GM12878 (cell line): ENCODE data around the gene KCNQ1. TPM values are rescaled to one million over a fixed set of nuclear protein-coding genes. Genes with fewer than 3 reads are reported as not detected.

Source experiments
- ATAC-seq: fragments of 200-7000 bp; cut with Tn5 transposase; 3 replicates; pipeline ENCODE4 v1.9.1; 2020; ENCODE audit warnings: mild to moderate bottlenecking, moderate library complexity
- BruUV-seq: library from RNA; stranded (reverse); fragments of 400-500 nt; replicated peaks from 2 replicates; lab custom pipeline; 2021; lab: Mats Ljungman, UMichigan
- CTCF ChIA-PET: fragments of 300-600 bp; sonication (Branson Sonifier 250); formaldehyde crosslinking; extraction: SDS; loops from one replicate; lab custom pipeline; 2021; ENCODE audit warnings: inconsistent platforms; lab: Yijun Ruan, JAX
- POLR2A ChIA-PET: fragments of 350-600 bp; formaldehyde crosslinking; extraction: SDS; loops from one replicate; lab custom pipeline; 2021; ENCODE audit warnings: inconsistent platforms; lab: Charles Lee
- RAD21 ChIA-PET: fragments of 300-600 bp; sonication (Branson Sonifier 250); formaldehyde crosslinking; loops from one replicate; lab custom pipeline; 2023; ENCODE audit warnings: antibody characterized with exemption; ENCODE audit not compliant: unreplicated experiment; lab: Charles Lee
- SMC1A ChIA-PET: fragments of 300-600 bp; sonication (Branson Sonifier 250); formaldehyde crosslinking; loops from one replicate; lab custom pipeline; 2023; ENCODE audit not compliant: unreplicated experiment, uncharacterized antibody; lab: Charles Lee
- DNase-seq: peaks from one replicate; pipeline ENCODE4 v3.0.0-alpha.2; 2011; ENCODE audit warnings: low read depth, low spot score
- FAIRE-seq: peaks from 3 replicates; lab custom pipeline; 2011; peaks lifted over from hg19 to GRCh38; lab: Jason Lieb, UNC
- H2AFZ ChIP-seq: 2 replicates; pipeline ENCODE4 v1.6.0; 2011; ENCODE audit warnings: low read depth, low read length, control low read depth; ENCODE audit not compliant: control insufficient read depth
- H3K27ac ChIP-seq: 2 replicates; pipeline ENCODE4 v1.5.1; 2011; ENCODE audit warnings: control low read depth; ENCODE audit not compliant: control insufficient read depth, insufficient read depth
- H3K27me3 ChIP-seq, 2 experiments: replicated peaks in 1 of 2; 2 replicates each; pipeline versions ENCODE4 v1.6.0 to v1.6.1; 2011; ENCODE audit warnings: low read length in 1 of 2; ENCODE audit not compliant: control insufficient read depth in 2 of 2, insufficient read depth in 2 of 2
- H3K36me3 ChIP-seq, 2 experiments: 2 replicates each; pipeline ENCODE4 v1.5.1; 2011; ENCODE audit warnings: low read length in 1 of 2; ENCODE audit not compliant: control insufficient read depth in 2 of 2, insufficient read depth in 2 of 2
- H3K4me1 ChIP-seq: 2 replicates; pipeline ENCODE4 v1.6.1; 2011; ENCODE audit warnings: mild to moderate bottlenecking, low read length, moderate library complexity, mixed read lengths; ENCODE audit not compliant: control insufficient read depth, insufficient read depth
- H3K4me2 ChIP-seq: 2 replicates; pipeline ENCODE4 v1.6.0; 2011; ENCODE audit warnings: control low read depth; ENCODE audit not compliant: control insufficient read depth, insufficient read depth
- H3K4me3 ChIP-seq: fragments of 200-600 bp; sonication (generic); 2 replicates; pipeline ENCODE4 v1.5.1; 2016
- H3K79me2 ChIP-seq: 2 replicates; pipeline ENCODE4 v1.6.0; 2011; ENCODE audit warnings: low read length; ENCODE audit not compliant: control insufficient read depth, insufficient read depth
- H3K9ac ChIP-seq: 2 replicates; pipeline ENCODE4 v1.8.0; 2011; ENCODE audit warnings: low read length, control low read depth, mixed read lengths; ENCODE audit not compliant: control insufficient read depth, insufficient read depth
- H3K9me3 ChIP-seq: replicated peaks from 3 replicates; pipeline ENCODE4 v1.5.1; 2011; ENCODE audit warnings: mild to moderate bottlenecking, low read length; ENCODE audit not compliant: control insufficient read depth, insufficient read depth
- H4K20me1 ChIP-seq: 2 replicates; pipeline ENCODE4 v1.6.0; 2011; ENCODE audit not compliant: control insufficient read depth, insufficient read depth
- CBX3 ChIP-seq: fragments of 200-600 bp; sonication (generic); IDR thresholded peaks from 2 replicates; pipeline ENCODE4 v1.6.1; 2016; ENCODE audit warnings: low read depth, borderline replicate concordance
- ELK1 ChIP-seq: IDR thresholded peaks from 2 replicates; pipeline ENCODE4 v1.6.1; 2012; ENCODE audit warnings: low read depth, low read length, improper control_type of control experiment
- KDM1A ChIP-seq: fragments of 200-600 bp; sonication (generic); IDR thresholded peaks from 2 replicates; pipeline ENCODE4 v1.6.1; 2016; ENCODE audit warnings: borderline replicate concordance
- MEF2A ChIP-seq: IDR thresholded peaks from 2 replicates; pipeline ENCODE4 v1.6.1; 2011; ENCODE audit warnings: low read depth, mild to moderate bottlenecking, low read length, moderate library complexity; ENCODE audit not compliant: insufficient read depth
- MLLT1 ChIP-seq: fragments of 450-650 bp; IDR thresholded peaks from 2 replicates; pipeline ENCODE4 v1.6.1; 2016; ENCODE audit warnings: mild to moderate bottlenecking
- MYB ChIP-seq: fragments of 150-350 bp; IDR thresholded peaks from 2 replicates; pipeline ENCODE4 v1.6.1; 2014; ENCODE audit warnings: mild to moderate bottlenecking, low read depth, low read length, borderline replicate concordance
- MYC ChIP-seq: IDR thresholded peaks from 2 replicates; pipeline ENCODE4 v1.6.1; 2011; ENCODE audit warnings: mild to moderate bottlenecking, low read length, moderate library complexity, inconsistent platforms; ENCODE audit not compliant: insufficient read depth, insufficient replicate concordance, insufficient read length, severe bottlenecking
- NBN ChIP-seq: fragments of 450-650 bp; IDR thresholded peaks from 2 replicates; pipeline ENCODE4 v1.6.1; 2016
- NFIC ChIP-seq: IDR thresholded peaks from 2 replicates; pipeline ENCODE4 v1.6.1; 2012; ENCODE audit warnings: low read depth, mild to moderate bottlenecking, inconsistent platforms, low read length, moderate library complexity
- POLR2A ChIP-seq: IDR thresholded peaks from 2 replicates; pipeline ENCODE4 v1.6.1; 2011; ENCODE audit warnings: low read depth, mild to moderate bottlenecking, low read length
- RELA ChIP-seq: fragments of 450-650 bp; IDR thresholded peaks from 2 replicates; pipeline ENCODE4 v1.8.0; 2014; ENCODE audit warnings: borderline replicate concordance; ENCODE audit not compliant: partially characterized antibody
- TCF12 ChIP-seq: IDR thresholded peaks from 2 replicates; pipeline ENCODE4 v1.6.1; 2011; ENCODE audit warnings: low read depth, mild to moderate bottlenecking, low read length
- ZBTB11 ChIP-seq: fragments of 450-650 bp; formaldehyde crosslinking; IDR thresholded peaks from 2 replicates; pipeline ENCODE4 v1.5.0; 2022; ENCODE audit warnings: mild to moderate bottlenecking, missing genetic modification characterization
- ZBTB40 ChIP-seq: fragments of 450-650 bp; IDR thresholded peaks from 2 replicates; pipeline ENCODE4 v1.6.1; 2016; ENCODE audit warnings: mild to moderate bottlenecking, moderate library complexity, borderline replicate concordance
- WGBS: methylation state at CpG from one replicate; pipeline ENCODE4 v1.1.6; 2016; ENCODE audit warnings: low lambda C conversion rate; ENCODE audit not compliant: insufficient replicate concordance, insufficient coverage; ENCODE audit errors: missing lambda C conversion rate; 5-methylcytosine and 5-hydroxymethylcytosine counted together
- in situ Hi-C: fragments of 300-500 bp; cut with MboI; formaldehyde crosslinking; loops from 9 replicates; pipeline ENCODE4 v1.14.3; 2018; ENCODE audit warnings: mixed read lengths
- intact Hi-C: fragments of 100-400 bp; cut with micrococcal nuclease; formaldehyde crosslinking; loops from one replicate; pipeline ENCODE4 v1.14.2; 2022; ENCODE audit not compliant: unreplicated experiment
- polyA plus RNA-seq, 11 experiments: library from polyadenylated mRNA; depleted of rRNA in 4 of 11; unstranded in 6 of 11; stranded (reverse) in 5 of 11; fragments of >200 nt; fragmentation: Nextera tagmentation in 4 of 11; fragmentation: Illumina TruSeq in 1 of 11; extraction: Ambion mirVana in 4 of 11; extraction: Trizol in 1 of 11; gene quantifications; 1 replicate in 1 of 11; 2 replicates in 10 of 11; pipeline versions ENCODE4 v1.2.1 to v1.2.3, GENCODE V29; 2011 to 2016; ENCODE audit warnings: inconsistent platforms in 2 of 11, missing spikeins in 2 of 11, low read depth in 1 of 11
- total RNA-seq, 4 experiments: library from RNA; depleted of rRNA in 3 of 4; stranded (reverse); fragments of >200 nt in 3 of 4; fragmentation: Illumina TruSeq in 1 of 4; extraction: Trizol in 1 of 4; gene quantifications; 2 replicates each; pipeline versions ENCODE4 v1.2.1 to v1.2.3, GENCODE V29; 2013 to 2021

KCNQ1 gene
- total and polyA plus RNA-seq, 10 of the 15 experiments (the other 5 are each of a cell fraction or from before 2014, with no cell fraction given): 0.03 to 0.15 (median 0.12) TPM; not detected in 7

- H3K27ac ChIP-seq: no peak overlapping the region
- ATAC-seq: no peak
- H4K20me1 ChIP-seq: no peaks in the 10 kb centered on the region
- DNase-seq: no peak
- ChIA-PET POLR2A (no interaction called here), SMC1A (no interaction called here), CTCF (no interaction called here), RAD21 (no interaction called here)
- intact Hi-C loops: no loop called here
- no peak for FAIRE-seq
- H3K27me3 ChIP-seq: no peaks in the 10 kb centered on the region
- no peaks in the 10 kb centered on the region; the same call in 1 of the 2 replicates for H3K79me2 ChIP-seq
- H3K4me1 ChIP-seq: no peaks in the 10 kb centered on the region
- no peaks in the 10 kb centered on the region; the same call in 2 of the 3 replicates for H3K9me3 ChIP-seq
- in situ Hi-C loops: no loop called here
- no peak overlapping the region for H2AFZ ChIP-seq
- H3K4me2 ChIP-seq: no peak overlapping the region
- no peaks in the 10 kb centered on the region; a peak in 2 of 4 replicates for H3K36me3 ChIP-seq
- no peak overlapping the region for H3K4me3 ChIP-seq
- 94% methylated on average over 2 of the region's 2 CpGs for WGBS
- BruUV-seq: TSS peak; percentile 49
- H3K9ac ChIP-seq: no peak overlapping the region
- TF ChIP-seq ELK1 (no peak), POLR2A (no peak), ZBTB40 (no peak), MEF2A (no peak), NBN (no peak), TCF12 (no peak), MYC (no peak), MLLT1 (no peak), NFIC (no peak), RELA (no peak), MYB (no peak), CBX3 (no peak), ZBTB11 (no peak), KDM1A (no peak)
Measured at GRCh38 chr11:2667940-2668339, 223.1 kb downstream of the KCNQ1 start.
